K562 (cell line): ENCODE measurements around the gene OBSCN. TPM values are rescaled to one million over a fixed set of nuclear protein-coding genes. Genes with fewer than 3 reads are reported as not detected.
A peak's percentile ranks its signal among the peaks of the same experiment; 100 is the strongest.

Source experiments
- ATF6 ChIP-seq: sonication (generic); formaldehyde crosslinking; IDR thresholded peaks from 2 replicates; pipeline ENCODE4 v1.4.0; 2020; ENCODE audit warnings: mild to moderate bottlenecking, missing genetic modification reagents
- CREB5 ChIP-seq: fragments of 250-450 bp; sonication (Bioruptor Pico); IDR thresholded peaks from 2 replicates; pipeline ENCODE4 v1.5.0; 2020; ENCODE audit warnings: mild to moderate bottlenecking
- EP400 ChIP-seq: fragments of 450-650 bp; IDR thresholded peaks from 2 replicates; pipeline ENCODE4 v1.6.1; 2017; ENCODE audit warnings: antibody characterized with exemption, mild to moderate bottlenecking, moderate library complexity
- FOXA3 ChIP-seq, 2 experiments: fragments of 450-650 bp in 1 of 2; sonication (generic) in 1 of 2; formaldehyde crosslinking; IDR thresholded peaks in 1 of 2; conservative IDR thresholded peaks in 1 of 2; 2 replicates each; pipeline versions ENCODE4 v1.4.0 to v1.8.0; 2020 to 2022; ENCODE audit warnings: mild to moderate bottlenecking in 2 of 2, missing genetic modification reagents in 1 of 2
- FOXM1 ChIP-seq, 2 experiments: fragments of 450-650 bp in 1 of 2; sonication (generic) in 1 of 2; formaldehyde crosslinking in 1 of 2; IDR thresholded peaks; 2 replicates each; pipeline versions ENCODE4 v1.6.1 to v1.9.0; 2017 to 2022; ENCODE audit warnings: low read depth in 2 of 2, mild to moderate bottlenecking in 2 of 2, missing genetic modification reagents in 1 of 2, moderate library complexity in 1 of 2
- FOXP1 ChIP-seq: sonication (generic); formaldehyde crosslinking; IDR thresholded peaks from 2 replicates; pipeline ENCODE4 v1.8.0; 2022; ENCODE audit warnings: mild to moderate bottlenecking, missing genetic modification reagents
- KDM5B ChIP-seq: fragments of 200-600 bp; sonication (generic); IDR thresholded peaks from 2 replicates; pipeline ENCODE4 v1.6.1; 2012; ENCODE audit warnings: low read depth, mild to moderate bottlenecking, moderate library complexity, low read length, control low read depth, inconsistent platforms; ENCODE audit not compliant: insufficient replicate concordance
- MEF2A ChIP-seq: IDR thresholded peaks from 2 replicates; pipeline ENCODE4 v1.6.1; 2011; ENCODE audit warnings: low read depth, mild to moderate bottlenecking, low read length, moderate library complexity; ENCODE audit not compliant: control insufficient read depth
- MXI1 ChIP-seq: IDR thresholded peaks from 2 replicates; pipeline ENCODE4 v1.6.1; 2011; ENCODE audit warnings: low read depth, mild to moderate bottlenecking, improper control_type of control experiment, low read length
- PRPF4 ChIP-seq: fragments of 200-400 bp; formaldehyde crosslinking; IDR thresholded peaks from one replicate; pipeline ENCODE4 v1.6.1; 2017; ENCODE audit warnings: low read length, low read depth, mild to moderate bottlenecking; ENCODE audit not compliant: insufficient read depth, poor library complexity, severe bottlenecking
- TARDBP ChIP-seq: fragments of 450-650 bp; IDR thresholded peaks from 2 replicates; pipeline ENCODE4 v1.6.1; 2016
- U2AF1 ChIP-seq: fragments of 200-400 bp; formaldehyde crosslinking; optimal IDR thresholded peaks from 2 replicates; pipeline ENCODE3; 2017; ENCODE audit warnings: mild to moderate bottlenecking, low read depth, low read length, moderate library complexity
- ZFP1 ChIP-seq: fragments of 450-650 bp; formaldehyde crosslinking; IDR thresholded peaks from 2 replicates; pipeline ENCODE4 v1.4.0; 2020; ENCODE audit warnings: mild to moderate bottlenecking, mixed read lengths
- ZNF12 ChIP-seq: sonication (generic); formaldehyde crosslinking; IDR thresholded peaks from 2 replicates; pipeline ENCODE4 v1.4.0; 2020; ENCODE audit warnings: mild to moderate bottlenecking, missing genetic modification reagents
- ZNF316 ChIP-seq: fragments of 450-650 bp; IDR thresholded peaks from 2 replicates; pipeline ENCODE4 v1.6.1; 2016
- ZNF79 ChIP-seq: fragments of 250-450 bp; sonication (Bioruptor Pico); IDR thresholded peaks from 2 replicates; pipeline ENCODE4 v1.4.0; 2020; ENCODE audit warnings: low read depth, mild to moderate bottlenecking, moderate library complexity
- polyA plus RNA-seq, 8 experiments: library from polyadenylated mRNA; depleted of rRNA in 4 of 8; stranded (reverse) in 5 of 8; unstranded in 3 of 8; fragments of >200 nt; fragmentation: Nextera tagmentation in 2 of 8; fragmentation: Illumina TruSeq in 1 of 8; extraction: Ambion mirVana in 2 of 8; extraction: Trizol in 1 of 8; gene quantifications; 2 replicates each; pipeline versions ENCODE4 v1.2.1 to v1.2.3, GENCODE V29; 2011 to 2014; ENCODE audit warnings: inconsistent platforms in 1 of 8, missing spikeins in 1 of 8
- total RNA-seq, 7 experiments: library from RNA; depleted of rRNA in 6 of 7; stranded (reverse); fragments of >200 nt in 6 of 7; fragmentation: Illumina TruSeq in 2 of 7; extraction: Trizol in 2 of 7; gene quantifications; 2 replicates each; pipeline versions ENCODE4 v1.2.1 to v1.2.3, GENCODE V29; 2011 to 2021; ENCODE audit warnings: low replicate concordance in 1 of 7
- TF ChIP-seq, protein P1 (sequence below), 2 experiments: fragments of 450-650 bp; conservative IDR thresholded peaks; 2 replicates each; pipeline ENCODE4 v1.6.1; 2017; ENCODE audit warnings: mild to moderate bottlenecking in 2 of 2, moderate library complexity in 2 of 2
- TF ChIP-seq, protein P2 (sequence below), 2 experiments: fragments of 450-650 bp; IDR thresholded peaks; 2 replicates each; pipeline ENCODE4 v1.6.1; 2016

OBSCN gene
- total and polyA plus RNA-seq, 9 of the 15 experiments (the other 6 are each of a cell fraction or from before 2014, with no cell fraction given) = 0.18 to 19.7 (median 3.6) TPM

GRCh38 chr1:228165372-228166169 lies 42.3 kb upstream of the OBSCN start, which contains the start of gene IBA57 (continued):
- peak; percentile 98 for TF ChIP-seq FOXP1 (CRISPR knock-in tag)
- TF ChIP-seq MXI1 = 0 out of 2 replicates have a peak, but pooled peaks have one; percentile 17
- TF ChIP-seq, protein P1, sequence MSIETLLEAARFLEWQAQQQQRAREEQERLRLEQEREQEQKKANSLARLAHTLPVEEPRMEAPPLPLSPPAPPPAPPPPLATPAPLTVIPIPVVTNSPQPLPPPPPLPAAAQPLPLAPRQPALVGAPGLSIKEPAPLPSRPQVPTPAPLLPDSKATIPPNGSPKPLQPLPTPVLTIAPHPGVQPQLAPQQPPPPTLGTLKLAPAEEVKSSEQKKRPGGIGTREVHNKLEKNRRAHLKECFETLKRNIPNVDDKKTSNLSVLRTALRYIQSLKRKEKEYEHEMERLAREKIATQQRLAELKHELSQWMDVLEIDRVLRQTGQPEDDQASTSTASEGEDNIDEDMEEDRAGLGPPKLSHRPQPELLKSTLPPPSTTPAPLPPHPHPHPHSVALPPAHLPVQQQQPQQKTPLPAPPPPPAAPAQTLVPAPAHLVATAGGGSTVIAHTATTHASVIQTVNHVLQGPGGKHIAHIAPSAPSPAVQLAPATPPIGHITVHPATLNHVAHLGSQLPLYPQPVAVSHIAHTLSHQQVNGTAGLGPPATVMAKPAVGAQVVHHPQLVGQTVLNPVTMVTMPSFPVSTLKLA (conservative IDR thresholded peaks at IDR 0.05) = peak; percentile 92 to 97
- peak; percentile 44 for TF ChIP-seq U2AF1
- TF ChIP-seq CREB5 (CRISPR knock-in tag) = peak; percentile 89; the same call in 1 of the 2 replicates
- TF ChIP-seq FOXA3 (CRISPR knock-in tag; conservative IDR thresholded peaks at IDR 0.05 in 1 of 2, IDR thresholded peaks at IDR 0.05 in 1 of 2) = peak in 1 of 2 experiments; percentile 64; a peak in 1 of 4 replicates
- no peak for TF ChIP-seq ZFP1 (CRISPR knock-in tag)
- TF ChIP-seq FOXM1 (IDR thresholded peaks at IDR 0.05; ENCODE audit: low read depth) = no peak
- TF ChIP-seq FOXM1 (CRISPR knock-in tag; IDR thresholded peaks at IDR 0.05; ENCODE audit: low read depth) = 0 out of 2 replicates have a peak, but pooled peaks have one; percentile 44
- peak; percentile 85 for TF ChIP-seq KDM5B
- TF ChIP-seq EP400 = peak; percentile 72
- TF ChIP-seq ZNF316 = no peak
- peak; percentile 49; the same call in 1 of the 2 replicates for TF ChIP-seq ZNF12 (CRISPR knock-in tag)
- 0 out of 2 replicates have a peak, but pooled peaks have one; percentile 46 for TF ChIP-seq MEF2A
- TF ChIP-seq PRPF4 = no peak
- peak; percentile 96 for TF ChIP-seq TARDBP
- TF ChIP-seq, protein P2, sequence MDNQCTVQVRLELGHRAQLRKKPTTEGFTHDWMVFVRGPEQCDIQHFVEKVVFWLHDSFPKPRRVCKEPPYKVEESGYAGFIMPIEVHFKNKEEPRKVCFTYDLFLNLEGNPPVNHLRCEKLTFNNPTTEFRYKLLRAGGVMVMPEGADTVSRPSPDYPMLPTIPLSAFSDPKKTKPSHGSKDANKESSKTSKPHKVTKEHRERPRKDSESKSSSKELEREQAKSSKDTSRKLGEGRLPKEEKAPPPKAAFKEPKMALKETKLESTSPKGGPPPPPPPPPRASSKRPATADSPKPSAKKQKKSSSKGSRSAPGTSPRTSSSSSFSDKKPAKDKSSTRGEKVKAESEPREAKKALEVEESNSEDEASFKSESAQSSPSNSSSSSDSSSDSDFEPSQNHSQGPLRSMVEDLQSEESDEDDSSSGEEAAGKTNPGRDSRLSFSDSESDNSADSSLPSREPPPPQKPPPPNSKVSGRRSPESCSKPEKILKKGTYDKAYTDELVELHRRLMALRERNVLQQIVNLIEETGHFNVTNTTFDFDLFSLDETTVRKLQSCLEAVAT (IDR thresholded peaks at IDR 0.05) = no peak
- TF ChIP-seq ATF6 (CRISPR knock-in tag) = 0 out of 2 replicates have a peak, but pooled peaks have one; percentile 18
- TF ChIP-seq ZNF79 (CRISPR knock-in tag) = peak; percentile 59; the same call in 1 of the 2 replicates
